Spleen (tissue), 11 donors: ENCODE data around the gene CD2BP2. TPM values are rescaled to one million over a fixed set of nuclear protein-coding genes. Genes with fewer than 3 reads are reported as not detected.
"Not testable (repeated sequence)": the region's sequence is repeated elsewhere in the genome, so short reads cannot be mapped to it uniquely, and the experiment has no call there.

Experiments
- DNase-seq: peaks from one replicate; pipeline ENCODE4 v3.0.0-alpha.2; 2020
- H3K27ac ChIP-seq, 8 donors: fragments of 200-600 bp; sonication (generic) in 7 of 8; 1 replicate in 4 of 8; 2 replicates in 4 of 8; pipeline versions ENCODE4 v1.5.0 to v1.8.0; 2016 to 2021; ENCODE audit warnings: inconsistent platforms in 4 of 8, mild to moderate bottlenecking in 4 of 8, moderate library complexity in 1 of 8
- H3K27me3 ChIP-seq, 7 donors: fragments of 200-600 bp; sonication (generic) in 6 of 7; replicated peaks in 1 of 7; 1 replicate in 4 of 7; 2 replicates in 3 of 7; pipeline versions ENCODE4 v1.5.0 to v1.8.0; 2016 to 2021; ENCODE audit warnings: inconsistent platforms in 3 of 7, mild to moderate bottlenecking in 1 of 7
- H3K36me3 ChIP-seq, 6 donors: fragments of 200-600 bp; sonication (generic) in 5 of 6; 1 replicate in 4 of 6; 2 replicates in 2 of 6; pipeline versions ENCODE4 v1.5.0 to v1.8.0; 2016 to 2021; ENCODE audit warnings: inconsistent platforms in 2 of 6
- H3K4me1 ChIP-seq, 6 donors: fragments of 200-600 bp; sonication (generic) in 5 of 6; 1 replicate in 3 of 6; 2 replicates in 3 of 6; pipeline versions ENCODE4 v1.5.0 to v1.8.0; 2016 to 2021; ENCODE audit warnings: inconsistent platforms in 3 of 6
- H3K4me3 ChIP-seq, 8 donors: fragments of 200-600 bp; sonication (generic) in 7 of 8; 1 replicate in 4 of 8; 2 replicates in 4 of 8; pipeline versions ENCODE4 v1.5.0 to v1.8.0; 2016 to 2021; ENCODE audit warnings: inconsistent platforms in 4 of 8, mild to moderate bottlenecking in 4 of 8, moderate library complexity in 2 of 8
- H3K9me3 ChIP-seq, 8 donors: fragments of 200-600 bp; sonication (generic) in 7 of 8; 1 replicate in 4 of 8; 2 replicates in 4 of 8; pipeline versions ENCODE4 v1.5.0 to v1.8.0; 2016 to 2021; ENCODE audit warnings: inconsistent platforms in 4 of 8
- CTCF ChIP-seq, 11 experiments: fragments of 200-600 bp in 7 of 11; fragments of 450-650 bp in 4 of 11; sonication (generic) in 4 of 11; IDR thresholded peaks in 8 of 11; conservative IDR thresholded peaks in 3 of 11; 1 replicate in 7 of 11; 2 replicates in 4 of 11; pipeline versions ENCODE4 v1.4.0 to v1.8.0; 2016 to 2021; ENCODE audit warnings: antibody characterized with exemption in 11 of 11, inconsistent platforms in 4 of 11, mild to moderate bottlenecking in 1 of 11
- POLR2A ChIP-seq, 3 donors: fragments of 450-650 bp; IDR thresholded peaks; one replicate each; pipeline ENCODE4 v1.5.1; 2017; ENCODE audit warnings: antibody characterized with exemption in 3 of 3, mild to moderate bottlenecking in 1 of 3
- POLR2AphosphoS5 ChIP-seq, 3 donors: sonication (generic); formaldehyde crosslinking; IDR thresholded peaks; one replicate each; pipeline ENCODE4 v1.5.1; 2017; ENCODE audit warnings: antibody characterized with exemption in 3 of 3
- WGBS, 5 donors: extraction: QIAGEN DNeasy Blood & Tissue Kit in 3 of 5; methylation state at CpG; one replicate each; pipeline versions ENCODE4 v1.1.5 to v1.1.7; 2013 to 2018; 5-methylcytosine and 5-hydroxymethylcytosine counted together
- intact Hi-C: fragments of 100-400 bp; cut with DNase I; formaldehyde crosslinking; loops from one replicate; pipeline ENCODE4 v1.15.0; 2023; ENCODE audit warnings: low total_unique reads
- polyA plus RNA-seq, 3 donors: library from polyadenylated mRNA; stranded (reverse); fragments of 200-250 nt; gene quantifications; one replicate each; pipeline ENCODE4 v1.2.1, GENCODE V29; 2013
- total RNA-seq, 7 donors: library from RNA; depleted of rRNA in 3 of 7; stranded (reverse); fragments of >200 nt in 3 of 7; fragmentation: NEBNext Ultra II Directional in 4 of 7; extraction: Animal tissue kit (Norgen Biotek cat#: 25700) in 4 of 7; gene quantifications; one replicate each; pipeline versions ENCODE4 v1.1.0 to v1.2.1, GENCODE V29; 2016 to 2021
- donor health status: healthy with polysubstance abuse.
- donor health status: DM: no; HTN: no; CAD: no; lungs with moderate emphysema.
- donor health status: DM: no; HTN: no; CAD: no.
- donor health status: Bipolar disorder and iron deficiency.
- donor health status: healthy.
- donor health status: DM: no; HTN: no; CAD: no.
- donor health status: DM: yes; HTN: yes; CAD: no.

Gene CD2BP2
- total and polyA plus RNA-seq, 10 donors: 27.8 to 60.0 (median 43.0) TPM

GRCh38 chr16:30342751-30343490 lies 12.2 kb downstream of the CD2BP2 start:
- Histone ChIP-seq H3K36me3 (peaks cover 0 to 8% (median 0%) of the 10 kb centered on the region in 6 donors), H3K9me3 (no peaks in the 10 kb centered on the region), H3K4me3 (no peak overlapping the region), H3K27ac (no peak overlapping the region), H3K27me3 (no peaks in the 10 kb centered on the region), H3K4me1 (peaks cover 0 to 3% (median 0%) of the 10 kb centered on the region in 6 donors)
- TF ChIP-seq POLR2AphosphoS5 (IDR thresholded peaks at IDR 0.05) (no peak), CTCF (IDR thresholded peaks at IDR 0.05 in 8 of 11, conservative IDR thresholded peaks at IDR 0.05 in 3 of 11) (no peak), POLR2A (IDR thresholded peaks at IDR 0.05) (no peak)
- no peak for DNase-seq
- 90 to 92% (median 91%) methylated on average over 24 to 32 of the region's 32 CpGs for WGBS, 5 donors
- intact Hi-C loops: no loop called here

- H3K27ac ChIP-seq, H3K4me3 ChIP-seq, intact Hi-C loops, DNase-seq, H3K36me3 ChIP-seq, H3K27me3 ChIP-seq, H3K9me3 ChIP-seq: not testable (repeated sequence)
- 90 to 93% (median 91%) methylated on average over 8 of the region's 8 CpGs for WGBS, 5 donors
- peaks cover 0 to 12% (median 7%) of the 10 kb centered on the region in 6 donors for H3K4me1 ChIP-seq
Measured at GRCh38 chr16:30341971-30342370, 13.1 kb downstream of the CD2BP2 start.

GRCh38 chr16:30340621-30341020 lies 14.5 kb downstream of the CD2BP2 start:
- Histone ChIP-seq H3K27ac (no peak overlapping the region), H3K9me3 (no peaks in the 10 kb centered on the region), H3K27me3 (no peaks in the 10 kb centered on the region), H3K36me3 (no peaks in the 10 kb centered on the region), H3K4me1 (peaks cover 0 to 25% (median 17%) of the 10 kb centered on the region in 6 donors), H3K4me3 (no peak overlapping the region)
- intact Hi-C loops: no loop called here
- WGBS, 5 donors: 67 to 79% (median 76%) methylated on average over 13 of the region's 13 CpGs
- TF ChIP-seq CTCF (IDR thresholded peaks at IDR 0.05 in 8 of 11, conservative IDR thresholded peaks at IDR 0.05 in 3 of 11): no peak
- TF ChIP-seq POLR2A (IDR thresholded peaks at IDR 0.05): no peak
- TF ChIP-seq POLR2AphosphoS5 (IDR thresholded peaks at IDR 0.05): no peak
- DNase-seq: no peak

- 96 to 99% (median 97%) methylated on average over 3 to 5 of the region's 5 CpGs for WGBS, 5 donors
- H3K27me3 ChIP-seq, H3K9me3 ChIP-seq, H3K27ac ChIP-seq, DNase-seq, H3K36me3 ChIP-seq, intact Hi-C loops, H3K4me3 ChIP-seq: not testable (repeated sequence)
- peaks cover 0 to 28% (median 19%) of the 10 kb centered on the region in 6 donors for H3K4me1 ChIP-seq
Measured at GRCh38 chr16:30338715-30339114, 16.4 kb downstream of the CD2BP2 start.

GRCh38 chr16:30337964-30338357 lies 17.1 kb downstream of the CD2BP2 start:
- intact Hi-C loops, H3K27ac ChIP-seq, DNase-seq, H3K4me3 ChIP-seq, H3K27me3 ChIP-seq, H3K9me3 ChIP-seq, H3K36me3 ChIP-seq: not testable (repeated sequence)
- H3K4me1 ChIP-seq: peaks cover 0 to 34% (median 19%) of the 10 kb centered on the region in 6 donors
- WGBS, 5 donors: 92 to 96% (median 94%) methylated on average over 9 to 10 of the region's 10 CpGs
